HL-60 (cell line): Measurements from ENCODE around the gene METAP2.

Experiments used
- DNase-seq, 2 experiments: peaks; one replicate each; pipeline ENCODE4 v3.0.0-alpha.2; 2010 to 2020; ENCODE audit warnings: low read depth in 1 of 2, low spot score in 1 of 2
- H3K27ac ChIP-seq: fragments of 250-450 bp; sonication (Bioruptor Pico); replicated peaks from 2 replicates; pipeline ENCODE4 v1.5.1; 2020; ENCODE audit warnings: mild to moderate bottlenecking, moderate library complexity
- H3K27me3 ChIP-seq: fragments of 250-450 bp; sonication (Bioruptor Pico); 2 replicates; pipeline ENCODE4 v1.5.1; 2021; ENCODE audit warnings: mild to moderate bottlenecking, moderate library complexity; ENCODE audit not compliant: insufficient read depth, poor library complexity, severe bottlenecking
- H3K4me3 ChIP-seq: replicated peaks from 2 replicates; pipeline ENCODE4 v1.5.1; 2011; ENCODE audit warnings: mild to moderate bottlenecking, control low read depth, low read length; ENCODE audit not compliant: insufficient read depth
- CTCF ChIP-seq: IDR thresholded peaks from one replicate; pipeline ENCODE4 v1.5.1; 2011; ENCODE audit warnings: low read length, control low read depth, inconsistent platforms; ENCODE audit not compliant: insufficient read depth
- GABPA ChIP-seq: IDR thresholded peaks from 2 replicates; pipeline ENCODE4 v1.6.1; 2012; ENCODE audit warnings: low read depth
- POLR2AphosphoS5 ChIP-seq: IDR thresholded peaks from 2 replicates; pipeline ENCODE4 v1.6.1; 2012; ENCODE audit warnings: low read depth
- REST ChIP-seq: IDR thresholded peaks from 2 replicates; pipeline ENCODE4 v1.6.1; 2012; ENCODE audit warnings: low read depth; ENCODE audit not compliant: insufficient replicate concordance
- SPI1 ChIP-seq: IDR thresholded peaks from 2 replicates; pipeline ENCODE4 v1.6.1; 2012; ENCODE audit warnings: low read depth, mild to moderate bottlenecking, borderline replicate concordance

The METAP2 gene

GRCh38 chr12:95431120-95431519 is 42.8 kb upstream of the METAP2 start:
- TF ChIP-seq REST: no peak
- TF ChIP-seq POLR2AphosphoS5: no peak
- no peak for TF ChIP-seq GABPA
- TF ChIP-seq SPI1: no peak
- no peak for TF ChIP-seq CTCF
- no peak for DNase-seq

GRCh38 chr12:95435355-95435754 is 38.6 kb upstream of the METAP2 start:
- no peaks in the 10 kb centered on the region for H3K27me3 ChIP-seq
- H3K4me3 ChIP-seq: no peak overlapping the region
- no peak for DNase-seq
- H3K27ac ChIP-seq: no peak overlapping the region
- TF ChIP-seq SPI1 (no peak), POLR2AphosphoS5 (no peak), REST (no peak), GABPA (no peak), CTCF (no peak)

More at GRCh38 chr12:95431120-95431519, 42.8 kb upstream of the METAP2 start:
- Histone ChIP-seq H3K27ac (no peak overlapping the region), H3K27me3 (no peaks in the 10 kb centered on the region), H3K4me3 (no peak overlapping the region)

- H3K27ac ChIP-seq: no peak overlapping the region
- no peaks in the 10 kb centered on the region for H3K27me3 ChIP-seq
- DNase-seq: no peak
- TF ChIP-seq POLR2AphosphoS5: no peak
- TF ChIP-seq CTCF: no peak
- TF ChIP-seq GABPA: no peak
- TF ChIP-seq REST: no peak
- peak; percentile 36; the same call in 1 of the 2 replicates for TF ChIP-seq SPI1
- no peak overlapping the region for H3K4me3 ChIP-seq
Measured at GRCh38 chr12:95437565-95437964, 36.4 kb upstream of the METAP2 start.
